GM18520 (cell line): ENCODE measurements around the gene KRT6A.
"Not testable (repeated sequence)": the region's sequence is repeated elsewhere in the genome, so short reads cannot be mapped to it uniquely, and the experiment has no call there.

Experiments used
- ATAC-seq: cut with Tn5 transposase; IDR thresholded peaks from one replicate; pipeline ENCODE4 v1.9.1; 2021; ENCODE audit not compliant: unreplicated experiment

The KRT6A gene

DNA sequence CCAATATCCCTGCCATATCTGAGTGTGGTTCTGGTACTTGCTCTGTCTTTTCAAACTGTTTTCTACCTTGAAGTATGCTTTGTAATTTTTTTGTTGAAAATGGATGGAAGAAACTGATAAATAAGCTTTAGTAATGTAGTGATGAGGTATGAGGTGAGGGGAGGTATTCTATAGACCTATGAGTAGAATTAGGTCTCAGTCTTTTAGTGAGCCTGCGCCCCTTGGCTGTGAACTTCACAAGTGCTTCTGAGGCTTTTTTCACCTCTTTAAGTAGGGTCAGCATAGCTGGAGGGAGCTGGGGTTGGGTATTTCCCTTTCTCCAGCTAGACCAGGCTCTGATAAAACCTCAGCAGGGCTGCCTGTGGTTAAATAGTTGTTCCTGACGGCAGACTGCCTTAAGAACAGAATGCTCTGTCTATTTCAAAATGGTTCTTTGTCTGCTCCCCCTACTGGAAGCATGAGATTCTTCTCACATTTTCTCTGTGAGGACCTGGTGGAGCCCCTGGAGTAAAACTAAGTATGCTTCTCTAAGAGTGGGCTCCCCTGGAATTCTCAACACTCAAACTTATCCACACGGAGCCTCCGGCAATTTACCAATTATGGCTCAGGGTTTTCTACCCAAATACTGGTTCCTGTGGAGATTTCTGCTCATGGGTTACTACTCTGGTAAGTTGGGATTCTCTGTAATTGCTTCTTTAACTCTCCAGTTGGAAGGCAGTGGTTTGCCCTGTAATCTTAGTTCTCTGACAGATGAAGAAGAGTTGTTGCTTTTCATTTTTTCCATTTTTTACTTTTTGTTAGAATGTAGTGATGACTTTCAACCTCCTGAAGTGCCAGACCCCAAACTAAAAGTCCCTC, 14.0 kb upstream of the KRT6A start:
- no peak for ATAC-seq

- no peak for ATAC-seq
Observed at GRCh38 chr12:52502877-52503276, 9.8 kb upstream of the KRT6A start.

DNA sequence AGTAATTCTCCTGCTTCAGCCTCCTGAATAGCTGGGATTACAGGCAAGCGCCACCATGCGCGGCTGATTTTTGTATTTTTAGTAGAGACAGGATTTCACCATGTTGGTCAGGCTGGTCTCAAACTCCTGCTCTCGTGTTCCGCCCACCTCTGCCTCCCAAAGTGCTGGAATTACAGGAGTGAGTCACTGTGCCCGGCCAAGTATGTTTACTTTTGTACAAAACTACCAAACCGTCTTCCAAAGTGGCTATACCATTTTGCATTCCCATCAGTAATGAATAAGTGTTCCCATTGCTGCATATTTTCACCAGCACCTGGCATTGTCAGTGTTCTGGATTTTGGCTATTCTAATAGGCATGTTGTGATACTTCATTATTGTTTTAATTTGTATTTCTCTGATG, 8.4 kb upstream of the KRT6A start:
- no peak for ATAC-seq

DNA sequence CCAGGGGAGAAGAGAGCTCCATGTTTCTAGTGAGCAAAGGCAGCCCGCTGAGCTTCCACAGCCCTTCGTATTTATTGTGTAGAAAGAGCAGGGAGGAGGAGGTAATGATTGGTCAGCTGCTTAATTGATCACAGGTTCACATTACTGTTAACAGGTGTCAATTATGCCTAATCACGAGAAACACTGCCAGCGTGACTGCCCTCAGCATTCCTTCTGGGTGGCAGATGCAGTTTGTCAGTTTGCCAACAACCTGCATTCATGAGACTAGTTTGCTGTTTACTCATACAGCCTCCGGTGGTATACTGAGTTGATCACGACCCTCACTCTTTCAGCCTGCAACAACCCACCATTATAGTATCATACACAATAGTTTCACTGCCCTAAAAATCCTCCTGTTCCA, 7.5 kb upstream of the KRT6A start:
- ATAC-seq = not testable (repeated sequence)

- ATAC-seq = no peak
Observed at GRCh38 chr12:52499806-52500560, 6.9 kb upstream of the KRT6A start.

- ATAC-seq = no peak
Observed at GRCh38 chr12:52498946-52499345, 5.9 kb upstream of the KRT6A start.

DNA sequence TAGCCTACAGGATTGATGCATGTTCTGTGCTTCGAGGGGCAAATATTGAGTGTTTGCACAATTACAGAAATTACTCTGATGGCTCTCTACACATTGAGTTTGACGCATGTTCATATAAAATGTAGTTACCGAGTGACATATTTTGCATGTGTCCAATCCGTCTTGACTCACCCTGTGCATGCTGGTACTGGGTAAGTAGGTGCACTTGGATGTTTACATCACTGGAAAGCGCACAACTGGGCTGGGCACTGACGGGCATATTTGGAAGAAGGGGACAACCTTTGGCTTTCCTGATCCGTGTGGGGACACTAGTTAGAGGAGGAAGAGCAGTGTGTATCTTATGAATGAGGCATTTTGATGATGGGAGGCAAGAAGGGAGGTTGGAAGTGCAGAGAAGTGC, 4.9 kb upstream of the KRT6A start:
- no peak for ATAC-seq

DNA sequence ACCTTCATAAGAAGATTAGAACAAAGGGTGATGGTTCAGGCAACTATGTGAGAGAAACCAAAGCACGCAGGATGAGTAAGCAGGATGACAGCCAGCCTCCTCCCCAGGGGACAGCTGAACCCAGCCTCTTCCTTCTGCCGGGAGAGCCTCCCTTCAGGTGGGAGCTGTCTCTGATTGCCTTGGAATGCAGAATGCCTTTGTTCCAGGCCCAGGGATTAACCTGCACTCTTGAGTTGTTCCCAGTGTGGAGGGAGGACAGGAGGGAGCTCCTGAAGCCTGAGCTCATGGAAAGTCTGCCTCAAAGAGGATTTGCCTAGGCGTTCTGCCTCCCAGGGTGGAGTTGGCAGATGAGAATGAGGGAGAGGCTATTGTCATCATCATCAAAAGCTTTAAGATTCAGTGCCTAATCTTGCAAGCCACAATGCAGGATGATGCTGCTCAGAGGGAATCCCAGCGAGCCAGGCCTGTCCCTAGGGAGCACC, 3.6 kb upstream of the KRT6A start:
- ATAC-seq = no peak

- ATAC-seq = no peak
Observed at GRCh38 chr12:52496054-52496453, 3.0 kb upstream of the KRT6A start.

DNA sequence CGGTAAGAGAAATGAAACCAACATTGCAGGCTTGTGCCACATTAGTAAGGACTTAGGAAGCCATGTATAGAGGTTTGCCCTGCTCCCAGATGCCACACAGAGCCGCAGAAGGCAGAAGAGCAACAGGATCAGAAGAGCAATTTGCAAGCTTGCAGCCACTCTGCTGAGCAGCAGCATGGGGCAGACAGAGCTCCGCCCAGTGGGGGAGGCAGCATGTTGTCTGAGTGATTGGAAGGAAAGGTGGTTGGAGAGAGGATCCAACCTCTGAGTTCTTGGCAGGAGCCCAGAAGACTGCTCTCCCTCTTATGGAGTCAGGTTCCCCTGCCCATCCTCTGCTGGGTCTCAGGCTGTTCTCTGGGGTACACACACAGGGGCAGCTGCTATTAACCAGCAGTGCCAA, 2.3 kb upstream of the KRT6A start:
- ATAC-seq = no peak

- no peak for ATAC-seq
Observed at GRCh38 chr12:52494518-52494917, 1.5 kb upstream of the KRT6A start.

DNA sequence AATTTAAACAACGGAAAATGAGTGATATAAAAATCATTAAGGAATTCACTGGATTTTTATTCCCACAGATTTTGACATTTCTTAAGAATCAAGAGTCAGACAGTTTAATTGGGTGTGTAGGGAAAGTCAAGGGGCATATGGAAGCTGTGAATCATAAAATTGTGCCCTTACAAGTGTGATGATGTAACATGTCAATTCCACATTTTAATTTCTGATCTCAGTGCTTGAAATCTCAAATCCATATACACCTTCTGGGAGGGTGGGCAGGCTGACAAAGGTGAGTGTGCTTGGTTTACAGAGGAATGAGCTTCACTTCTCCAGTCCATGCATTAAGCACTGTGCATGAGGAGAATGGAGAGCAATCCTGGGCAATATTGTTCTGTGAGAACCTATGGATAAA, 1.0 kb upstream of the KRT6A start:
- ATAC-seq = no peak

DNA sequence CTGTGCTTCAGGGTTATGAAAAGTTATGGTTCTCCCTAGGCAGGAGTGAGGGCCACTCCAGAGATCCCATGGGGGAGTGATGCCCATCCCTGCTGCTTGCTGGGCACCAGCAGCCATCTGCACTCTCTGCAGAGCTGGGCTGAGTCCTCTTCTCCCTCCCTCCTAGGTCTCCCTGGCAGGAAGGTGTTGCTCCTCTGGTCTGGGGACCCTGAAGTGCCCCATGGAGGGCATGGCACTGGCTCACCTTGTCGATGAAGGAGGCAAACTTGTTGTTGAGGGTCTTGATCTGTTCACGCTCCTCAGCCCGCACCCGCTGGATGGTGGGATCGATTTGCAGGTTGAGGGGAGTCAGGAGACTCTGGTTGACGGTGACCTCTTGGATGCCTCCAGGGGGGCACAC, 652 bp downstream of the KRT6A start:
- ATAC-seq = not testable (repeated sequence)

DNA sequence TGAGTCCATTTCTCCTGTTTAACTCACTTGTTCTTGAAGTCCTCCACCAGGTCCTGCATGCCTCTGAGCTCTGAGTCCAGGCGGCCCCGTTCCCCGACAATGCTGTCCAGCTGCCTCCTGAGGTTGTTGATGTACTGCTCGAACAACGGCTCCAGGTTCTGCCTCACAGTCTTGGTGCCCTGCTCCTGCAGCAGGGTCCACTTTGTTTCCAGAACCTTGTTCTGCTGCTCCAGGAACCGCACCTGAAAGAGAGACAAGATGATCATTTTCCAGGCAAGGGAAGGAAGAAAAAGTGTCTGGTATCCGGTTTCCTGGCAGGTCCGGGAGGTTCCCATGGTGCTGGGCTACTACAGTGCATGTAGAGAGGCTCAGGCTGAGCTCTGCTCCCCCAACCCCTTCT, 1.6 kb downstream of the KRT6A start:
- ATAC-seq = not testable (repeated sequence)

DNA sequence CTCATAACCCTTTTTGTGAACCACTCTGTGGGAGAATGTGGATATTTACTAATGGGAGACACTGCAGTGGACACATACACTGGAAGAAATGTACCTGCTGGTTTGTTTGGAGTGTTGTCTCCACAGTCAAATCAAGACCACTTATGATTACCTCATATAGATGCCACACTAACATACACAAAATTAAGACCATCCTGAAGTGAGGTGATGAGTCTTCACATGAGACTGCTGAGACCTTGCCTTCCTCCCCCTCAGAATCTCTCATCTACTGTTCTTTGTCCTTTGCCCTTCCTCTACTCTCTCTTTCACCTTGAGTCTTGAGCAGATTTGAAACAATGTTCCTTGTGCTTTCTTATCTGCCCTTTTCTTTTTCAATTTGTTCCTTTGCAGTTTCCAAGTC, 4.3 kb downstream of the KRT6A start:
- ATAC-seq = no peak

DNA sequence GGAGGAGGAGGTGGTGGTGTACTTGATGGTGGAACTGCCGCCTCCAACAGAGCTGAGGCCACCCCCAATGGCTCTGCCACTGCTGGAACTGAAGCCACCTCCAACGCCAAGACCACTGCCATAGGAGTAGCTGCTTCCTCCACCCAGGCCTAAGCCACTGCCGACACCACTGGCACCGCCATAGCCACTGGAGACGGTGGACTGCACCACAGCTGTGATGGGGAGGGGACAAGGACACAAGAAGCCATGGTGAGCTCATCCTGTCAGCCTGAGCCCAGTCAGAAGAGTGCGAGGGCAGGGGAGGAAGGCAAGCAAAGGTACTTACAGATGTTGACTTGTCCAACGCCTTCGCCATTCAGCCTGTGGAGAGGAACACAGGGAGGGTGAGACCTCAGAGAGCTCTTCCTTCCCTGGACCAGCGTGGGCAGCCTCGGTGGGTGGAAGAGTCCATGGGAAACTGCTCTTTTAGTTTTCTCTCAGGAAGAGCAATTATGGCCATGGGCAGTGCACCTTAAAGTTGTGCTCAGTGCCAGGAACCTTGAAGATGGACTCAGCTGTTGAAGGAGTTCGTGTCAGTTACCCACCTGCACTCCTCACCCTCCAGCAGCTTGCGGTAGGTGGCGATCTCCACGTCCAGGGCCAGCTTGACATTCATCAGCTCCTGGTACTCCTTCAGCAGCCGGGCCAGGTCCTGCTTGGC, 5.2 kb downstream of the KRT6A start:
- ATAC-seq = not testable (repeated sequence)

GRCh38 chr12:52487211-52487610, 5.8 kb downstream of the KRT6A start:
- no peak for ATAC-seq

GRCh38 chr12:52486166-52487105, 6.6 kb downstream of the KRT6A start:
- no peak for ATAC-seq

- ATAC-seq = no peak
Observed at GRCh38 chr12:52480073-52480472, 13.0 kb downstream of the KRT6A start.

DNA sequence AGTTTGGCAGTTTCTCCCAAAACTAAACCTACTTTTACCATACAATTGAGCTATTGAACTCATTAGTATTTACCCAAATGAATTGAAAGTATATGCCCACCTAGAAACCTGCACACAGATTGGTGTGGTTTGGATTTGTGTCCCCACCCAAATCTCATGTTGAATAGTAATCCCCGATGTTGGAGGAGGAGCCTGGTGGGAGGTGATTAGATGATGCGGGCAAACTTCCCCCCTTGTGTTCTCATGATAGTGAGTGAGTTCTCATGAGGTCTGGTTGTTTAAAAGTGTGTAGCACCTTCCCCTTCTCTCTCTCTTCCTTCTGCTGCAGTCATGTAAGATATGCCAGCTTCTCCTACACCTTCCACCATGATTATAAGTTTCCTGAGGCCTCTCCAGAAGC, 15.4 kb downstream of the KRT6A start:
- no peak for ATAC-seq
